Measurements from ENCODE around the gene TCP11L1. TPM values are rescaled to one million over a fixed set of nuclear protein-coding genes. Genes with fewer than 3 reads are reported as not detected.

Gene TCP11L1, protein sequence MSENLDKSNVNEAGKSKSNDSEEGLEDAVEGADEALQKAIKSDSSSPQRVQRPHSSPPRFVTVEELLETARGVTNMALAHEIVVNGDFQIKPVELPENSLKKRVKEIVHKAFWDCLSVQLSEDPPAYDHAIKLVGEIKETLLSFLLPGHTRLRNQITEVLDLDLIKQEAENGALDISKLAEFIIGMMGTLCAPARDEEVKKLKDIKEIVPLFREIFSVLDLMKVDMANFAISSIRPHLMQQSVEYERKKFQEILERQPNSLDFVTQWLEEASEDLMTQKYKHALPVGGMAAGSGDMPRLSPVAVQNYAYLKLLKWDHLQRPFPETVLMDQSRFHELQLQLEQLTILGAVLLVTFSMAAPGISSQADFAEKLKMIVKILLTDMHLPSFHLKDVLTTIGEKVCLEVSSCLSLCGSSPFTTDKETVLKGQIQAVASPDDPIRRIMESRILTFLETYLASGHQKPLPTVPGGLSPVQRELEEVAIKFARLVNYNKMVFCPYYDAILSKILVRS
- total RNA-seq (19.7 and 19.8 TPM in 2 replicates), polyA plus RNA-seq (6.3 and 7.7 TPM in 2 replicates), polyA minus RNA-seq (11.5 and 14.7 TPM in 2 replicates)
- total RNA-seq (2013): 7.5 TPM

DNA sequence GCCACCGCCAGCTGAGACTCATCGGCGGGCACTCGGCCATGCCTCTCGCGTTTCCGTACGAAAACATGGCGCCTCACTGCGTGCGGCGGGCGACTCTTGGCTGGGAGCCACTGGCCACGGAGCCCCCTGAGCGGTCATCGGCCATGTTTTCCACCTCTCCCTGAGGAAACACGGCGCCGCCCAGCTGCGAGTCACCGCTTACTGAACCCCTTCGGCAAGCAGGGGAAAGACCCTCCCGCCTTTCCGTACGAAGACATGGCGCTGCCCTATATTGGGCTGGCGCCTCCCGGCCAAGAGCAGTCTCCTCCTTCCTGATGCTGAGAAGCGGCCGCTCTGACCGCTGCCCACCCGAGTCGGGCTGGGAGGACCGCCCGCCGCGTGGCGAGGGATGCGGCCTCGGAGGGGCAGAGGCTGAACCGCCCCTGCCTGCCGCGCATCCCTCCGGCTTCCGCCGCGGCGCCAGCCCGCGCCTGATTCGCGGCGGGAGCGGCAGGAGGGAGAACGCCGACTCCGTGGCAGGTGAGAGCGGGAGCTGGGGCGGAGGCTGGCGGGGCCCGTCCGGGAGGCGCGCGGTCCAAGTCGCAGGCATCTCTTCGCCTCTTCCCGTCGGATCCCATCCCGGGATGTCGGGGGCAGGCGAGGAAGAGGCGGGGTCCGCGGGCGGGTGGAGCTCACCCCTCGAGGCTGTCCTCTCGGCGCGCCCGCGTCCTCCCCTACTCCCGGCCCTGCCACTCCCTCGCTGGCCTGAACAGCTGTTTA is at the start of gene TCP11L1:
Gene TCP11L1 (plus strand): TSS at position 299 of the 759 bp plus-strand sequence. CDS start 4,202 bp downstream, outside the sequence.
- TF ChIP-seq, protein P1, sequence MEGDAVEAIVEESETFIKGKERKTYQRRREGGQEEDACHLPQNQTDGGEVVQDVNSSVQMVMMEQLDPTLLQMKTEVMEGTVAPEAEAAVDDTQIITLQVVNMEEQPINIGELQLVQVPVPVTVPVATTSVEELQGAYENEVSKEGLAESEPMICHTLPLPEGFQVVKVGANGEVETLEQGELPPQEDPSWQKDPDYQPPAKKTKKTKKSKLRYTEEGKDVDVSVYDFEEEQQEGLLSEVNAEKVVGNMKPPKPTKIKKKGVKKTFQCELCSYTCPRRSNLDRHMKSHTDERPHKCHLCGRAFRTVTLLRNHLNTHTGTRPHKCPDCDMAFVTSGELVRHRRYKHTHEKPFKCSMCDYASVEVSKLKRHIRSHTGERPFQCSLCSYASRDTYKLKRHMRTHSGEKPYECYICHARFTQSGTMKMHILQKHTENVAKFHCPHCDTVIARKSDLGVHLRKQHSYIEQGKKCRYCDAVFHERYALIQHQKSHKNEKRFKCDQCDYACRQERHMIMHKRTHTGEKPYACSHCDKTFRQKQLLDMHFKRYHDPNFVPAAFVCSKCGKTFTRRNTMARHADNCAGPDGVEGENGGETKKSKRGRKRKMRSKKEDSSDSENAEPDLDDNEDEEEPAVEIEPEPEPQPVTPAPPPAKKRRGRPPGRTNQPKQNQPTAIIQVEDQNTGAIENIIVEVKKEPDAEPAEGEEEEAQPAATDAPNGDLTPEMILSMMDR (IDR thresholded peaks at IDR 0.05): no peak
- no peak for TF ChIP-seq EZH2 (IDR thresholded peaks at IDR 0.05; ENCODE audit: borderline replicate concordance, insufficient read depth, low read depth, low read length, poor library complexity, severe bottlenecking)
- WGBS (ENCODE audit: insufficient coverage): under 1% methylated on average over 84 of the region's 84 CpGs

More for the DNA sequence above, at the start of gene TCP11L1:
- Mint-ChIP-seq H3K27me3 (peaks cover 8% of the 10 kb centered on the region), H3K4me1 (peaks cover 16% of the 10 kb centered on the region), H3K27ac (peak within 1 kb of the TSS; percentile 94), H3K9me3 (ENCODE audit: insufficient read depth) (no peaks in the 10 kb centered on the region), H3K4me3 (peak within 1 kb of the TSS; percentile 96)
- Histone ChIP-seq H2AFZ (ENCODE audit: insufficient read depth, low read depth, low read length, poor library complexity, severe bottlenecking) (peak within 1 kb of the TSS; percentile 93), H3K27me3 (replicated peaks in 1 of 4; ENCODE audit: control extremely low read depth in 1 of 4, control insufficient read depth in 3 of 4, insufficient read depth in 4 of 4, low read length in 3 of 4) (no peaks in the 10 kb centered on the region), H3K9ac (ENCODE audit: low read length) (peak within 1 kb of the TSS; percentile 80), H4K20me1 (ENCODE audit: control insufficient read depth, insufficient read depth, low read length, poor library complexity, severe bottlenecking) (no peaks in the 10 kb centered on the region), H3K79me2 (ENCODE audit: control insufficient read depth, insufficient read depth, low read length) (peaks cover 10% of the 10 kb centered on the region), H3K4me2 (replicated peaks; ENCODE audit: low read depth, low read length, poor library complexity, severe bottlenecking) (peak within 1 kb of the TSS; percentile 87), H3K9me3 (ENCODE audit: control extremely low read depth in 1 of 3, control insufficient read depth in 2 of 3, insufficient read depth in 1 of 3, low read length in 2 of 3) (no peaks in the 10 kb centered on the region), H3K4me1 (ENCODE audit: control insufficient read depth in 2 of 2, insufficient read depth in 2 of 2, low read length in 2 of 2) (peaks cover 8 to 18% of the 10 kb centered on the region in 2 donors), H3K4me3 (ENCODE audit: control extremely low read depth in 1 of 5, extremely low read depth in 1 of 5, insufficient read depth in 1 of 5, low read depth in 2 of 5, low read length in 4 of 5) (peak within 1 kb of the TSS; percentile 77 to 99 (median 95)), H3K36me3 (replicated peaks in 1 of 2; ENCODE audit: control extremely low read depth in 1 of 2, control insufficient read depth in 1 of 2, extremely low read depth in 1 of 2, insufficient read depth in 2 of 2, low read length in 1 of 2) (peaks cover 3 to 4% of the 10 kb centered on the region in 2 experiments), H3K27ac (ENCODE audit: low read length in 2 of 2) (peak within 1 kb of the TSS; percentile 79 to 88)
- CTCF ChIA-PET: interaction anchor here (0.8 to 3.3 kb wide), 4 partner anchors 13 to 80 kb away, joined by 3 to 19 read pairs (median 4); no protein-coding TSS in a partner anchor
- ATAC-seq (ENCODE audit: low read depth) (peak; percentile 84), DNase-seq (peak; percentile 90)
- POLR2A ChIA-PET: interaction anchor here (0.6 to 2.1 kb wide), 2 partner anchors 122 to 147 kb away, joined by 3 to 12 read pairs; partner anchors contain the start of genes CSTF3 and QSER1
- intact Hi-C loops (cut with micrococcal nuclease): loop anchor here (1.0 to 5.0 kb wide), 6 partner anchors 22 to 1878 kb away; partner anchors contain the start of genes APIP, C11orf91, CSTF3 and PDHX
